Smooth muscle cell (in vitro differentiated cells): ENCODE data around the gene HNRNPA3. TPM values are rescaled to one million over a fixed set of nuclear protein-coding genes. Genes with fewer than 3 reads are reported as not detected.

Source experiments
- DNase-seq: peaks from one replicate; lab custom pipeline; 2025; ENCODE audit not compliant: unreplicated experiment; lab: John Stamatoyannopoulos, UW
- H2AFZ ChIP-seq: fragments of 200-600 bp; sonication (generic); 2 replicates; pipeline ENCODE4 v1.6.0; 2016; ENCODE audit warnings: antibody characterized with exemption, low read depth, mild to moderate bottlenecking
- H3F3A ChIP-seq: fragments of 200-600 bp; sonication (generic); 2 replicates; pipeline ENCODE4 v1.6.0; 2017; ENCODE audit warnings: antibody characterized with exemption, low read depth
- H3K27ac ChIP-seq: fragments of 200-600 bp; sonication (generic); 2 replicates; pipeline ENCODE4 v1.5.1; 2016; ENCODE audit warnings: low read depth, mild to moderate bottlenecking
- H3K27me3 ChIP-seq: fragments of 200-600 bp; sonication (generic); 2 replicates; pipeline ENCODE4 v1.6.1; 2016; ENCODE audit warnings: low read depth, mild to moderate bottlenecking
- H3K36me3 ChIP-seq: fragments of 200-600 bp; sonication (generic); 2 replicates; pipeline ENCODE4 v1.5.1; 2016; ENCODE audit warnings: low read depth
- H3K4me1 ChIP-seq: fragments of 200-600 bp; sonication (generic); 2 replicates; pipeline ENCODE4 v1.5.1; 2016; ENCODE audit warnings: low read depth
- H3K4me2 ChIP-seq: fragments of 200-600 bp; sonication (generic); 2 replicates; pipeline ENCODE4 v1.6.0; 2016; ENCODE audit warnings: mild to moderate bottlenecking
- H3K4me3 ChIP-seq: fragments of 200-600 bp; sonication (generic); 2 replicates; pipeline ENCODE4 v1.5.1; 2016; ENCODE audit warnings: mild to moderate bottlenecking
- H3K79me2 ChIP-seq: fragments of 200-600 bp; sonication (generic); 2 replicates; pipeline ENCODE4 v1.6.0; 2016; ENCODE audit warnings: low read depth, mild to moderate bottlenecking
- H3K9ac ChIP-seq: fragments of 200-600 bp; sonication (generic); 2 replicates; pipeline ENCODE4 v1.6.0; 2016; ENCODE audit warnings: low read depth
- H3K9me3 ChIP-seq: fragments of 200-600 bp; sonication (generic); replicated peaks from 2 replicates; pipeline ENCODE4 v1.5.1; 2016; ENCODE audit warnings: low read depth
- H4K20me1 ChIP-seq: fragments of 200-600 bp; sonication (generic); 2 replicates; pipeline ENCODE4 v1.6.0; 2016; ENCODE audit warnings: low read depth
- CTCF ChIP-seq: fragments of 200-600 bp; sonication (generic); IDR thresholded peaks from 2 replicates; pipeline ENCODE4 v1.5.1; 2017; ENCODE audit warnings: borderline replicate concordance, mild to moderate bottlenecking, antibody characterized with exemption; ENCODE audit not compliant: insufficient read depth, poor library complexity, severe bottlenecking
- WGBS: methylation state at CpG from one replicate; pipeline ENCODE4 v1.1.7; 2016; ENCODE audit warnings: low lambda C conversion rate; 5-methylcytosine and 5-hydroxymethylcytosine counted together
- polyA plus RNA-seq: library from polyadenylated mRNA; unstranded; fragments of >200 nt; fragmentation: Nextera tagmentation; extraction: Ambion mirVana; gene quantifications from 2 replicates; pipeline ENCODE4 v1.2.1, GENCODE V29; 2016
- total RNA-seq: library from RNA; depleted of rRNA; stranded (reverse); fragments of >200 nt; gene quantifications from 2 replicates; pipeline ENCODE4 v1.2.3, GENCODE V29; 2014

The HNRNPA3 gene
- total and polyA plus RNA-seq, 2 experiments from 2014 or later, result 40.3 to 55.8 TPM

DNA sequence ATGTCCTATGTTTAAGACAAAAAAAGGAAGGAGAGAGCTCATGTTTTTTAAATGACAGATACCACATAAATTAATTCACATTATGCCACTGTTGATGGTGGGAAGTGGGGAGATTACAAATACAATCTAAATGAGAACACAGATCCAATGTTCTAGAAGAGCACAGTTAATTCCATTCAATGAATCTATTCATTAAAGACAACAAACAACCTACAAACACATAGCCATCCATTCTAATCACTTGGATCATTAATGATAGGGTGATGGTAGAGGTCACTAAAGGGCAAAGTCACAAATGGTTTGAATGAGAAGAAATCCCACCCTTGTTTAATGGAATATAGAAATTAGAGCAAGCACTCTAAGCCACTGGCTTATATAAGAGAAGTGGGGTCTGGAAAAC lies 21.7 kb downstream of the HNRNPA3 start:
- Histone ChIP-seq H3K36me3 (peaks cover 11% of the 10 kb centered on the region), H3K4me2 (no peak overlapping the region), H3F3A (peaks cover 44% of the 10 kb centered on the region), H3K4me1 (no peaks in the 10 kb centered on the region), H3K27me3 (no peaks in the 10 kb centered on the region), H3K9me3 (no peaks in the 10 kb centered on the region), H3K9ac (no peak overlapping the region), H3K79me2 (peaks cover 84% of the 10 kb centered on the region), H2AFZ (no peak overlapping the region), H3K4me3 (no peak overlapping the region), H3K27ac (peak overlapping the region; percentile 56), H4K20me1 (peaks cover 89% of the 10 kb centered on the region)
- no peak for DNase-seq
- no peak for TF ChIP-seq CTCF

GRCh38 chr2:177235855-177236437 lies 23.4 kb downstream of the HNRNPA3 start:
- peaks cover 45% of the 10 kb centered on the region for H3F3A ChIP-seq
- H3K9me3 ChIP-seq, result no peaks in the 10 kb centered on the region
- 89% methylated on average over 6 of the region's 6 CpGs for WGBS
- peaks cover 93% of the 10 kb centered on the region for H3K79me2 ChIP-seq
- H3K4me2 ChIP-seq, result no peak overlapping the region
- no peak overlapping the region for H2AFZ ChIP-seq
- peak overlapping the region; percentile 40 for H3K27ac ChIP-seq
- H3K9ac ChIP-seq, result no peak overlapping the region
- peaks cover 7% of the 10 kb centered on the region for H3K4me1 ChIP-seq
- H3K36me3 ChIP-seq, result peaks cover 11% of the 10 kb centered on the region
- H3K4me3 ChIP-seq, result no peak overlapping the region
- H4K20me1 ChIP-seq, result peaks cover 97% of the 10 kb centered on the region
- no peaks in the 10 kb centered on the region for H3K27me3 ChIP-seq
- TF ChIP-seq CTCF, result no peak
- no peak for DNase-seq

DNA sequence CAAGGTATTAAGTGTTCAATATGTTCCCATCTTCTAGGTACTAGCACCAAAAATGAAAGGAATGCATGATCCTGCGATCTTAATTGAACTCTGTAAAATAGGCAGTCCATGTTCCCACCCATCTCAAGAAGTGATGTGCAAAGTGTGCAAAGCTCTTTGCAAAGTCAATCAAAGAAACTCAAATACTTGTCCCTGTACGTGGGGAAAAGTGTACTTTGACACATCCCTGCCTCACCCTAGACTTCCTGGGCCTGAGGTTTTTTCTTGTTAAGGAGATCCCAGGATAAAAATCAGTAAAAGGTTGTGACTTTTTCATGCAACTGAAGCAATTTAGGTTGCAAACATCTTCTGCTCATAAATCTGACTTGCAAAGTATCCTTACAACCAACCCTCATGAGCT lies 25.3 kb downstream of the HNRNPA3 start:
- Histone ChIP-seq H3K4me2 (no peak overlapping the region), H3K9ac (no peak overlapping the region), H3F3A (peaks cover 43% of the 10 kb centered on the region), H3K36me3 (peaks cover 2% of the 10 kb centered on the region), H2AFZ (no peak overlapping the region), H3K79me2 (peaks cover 92% of the 10 kb centered on the region), H3K27ac (no peak overlapping the region), H3K4me3 (no peak overlapping the region), H3K27me3 (no peaks in the 10 kb centered on the region), H3K4me1 (peaks cover 27% of the 10 kb centered on the region), H4K20me1 (peaks cover 91% of the 10 kb centered on the region), H3K9me3 (no peaks in the 10 kb centered on the region)
- no peak for TF ChIP-seq CTCF
- no peak for DNase-seq
- WGBS, result 73% methylated on average over 2 of the region's 2 CpGs

- Histone ChIP-seq H3K4me1 (peaks cover 34% of the 10 kb centered on the region), H4K20me1 (peaks cover 79% of the 10 kb centered on the region)
- 88% methylated on average over 6 of the region's 6 CpGs for WGBS
Measured at GRCh38 chr2:177239053-177239452, 26.5 kb downstream of the HNRNPA3 start.

More at GRCh38 chr2:177239053-177239452, 26.5 kb downstream of the HNRNPA3 start:
- TF ChIP-seq CTCF, result no peak
- Histone ChIP-seq H3K27me3 (no peaks in the 10 kb centered on the region), H3K79me2 (peaks cover 92% of the 10 kb centered on the region), H3K9ac (no peak overlapping the region), H3K36me3 (no peaks in the 10 kb centered on the region), H3K27ac (peak overlapping the region; percentile 98), H3K9me3 (no peaks in the 10 kb centered on the region), H3F3A (peaks cover 51% of the 10 kb centered on the region), H3K4me3 (no peak overlapping the region), H3K4me2 (no peak overlapping the region), H2AFZ (no peak overlapping the region)
- no peak for DNase-seq
